Peyer's patch (tissue), 4 donors: ENCODE data around the gene CLTCL1. TPM values are rescaled to one million over a fixed set of nuclear protein-coding genes. Genes with fewer than 3 reads are reported as not detected.
A peak's percentile ranks its signal among the peaks of the same experiment; 100 is the strongest.

ENCODE experiments used
- DNase-seq, 3 donors: peaks; one replicate each; pipeline ENCODE4 v3.0.0-alpha.2; 2017 to 2019
- H3K27ac ChIP-seq, 4 donors: fragments of 200-600 bp; sonication (generic); one replicate each; pipeline ENCODE4 v1.5.1; 2016 to 2019
- H3K27me3 ChIP-seq, 2 donors: fragments of 200-600 bp; sonication (generic); one replicate each; pipeline ENCODE4 v1.5.1; 2019
- H3K36me3 ChIP-seq, 3 donors: fragments of 200-600 bp; sonication (generic); one replicate each; pipeline ENCODE4 v1.5.1; 2016 to 2019
- H3K4me1 ChIP-seq, 4 donors: fragments of 200-600 bp; sonication (generic); one replicate each; pipeline ENCODE4 v1.5.1; 2016 to 2019
- H3K4me3 ChIP-seq, 4 donors: fragments of 200-600 bp; sonication (generic); 1 replicate in 3 of 4; 2 replicates in 1 of 4; pipeline ENCODE4 v1.5.1; 2016 to 2019; ENCODE audit warnings: mild to moderate bottlenecking in 1 of 4
- H3K9me3 ChIP-seq, 4 donors: fragments of 200-600 bp; sonication (generic); one replicate each; pipeline ENCODE4 v1.5.1; 2016 to 2019; ENCODE audit warnings: mild to moderate bottlenecking in 1 of 4
- CTCF ChIP-seq, 6 experiments: fragments of 450-650 bp in 4 of 6; fragments of 200-600 bp in 2 of 6; sonication (generic) in 1 of 6; IDR thresholded peaks; one replicate each; pipeline ENCODE4 v1.5.1; 2017 to 2019; ENCODE audit warnings: antibody characterized with exemption in 6 of 6, mild to moderate bottlenecking in 3 of 6, moderate library complexity in 1 of 6
- POLR2A ChIP-seq, 2 donors: fragments of 450-650 bp; IDR thresholded peaks; one replicate each; pipeline ENCODE4 v1.5.1; 2017; ENCODE audit warnings: antibody characterized with exemption in 2 of 2, mild to moderate bottlenecking in 2 of 2, moderate library complexity in 2 of 2
- total RNA-seq, 4 donors: library from RNA; depleted of rRNA; stranded (reverse); fragments of >200 nt; gene quantifications; one replicate each; pipeline ENCODE4 v1.1.0, GENCODE V29; 2016

Gene CLTCL1
- total RNA-seq, 4 donors from 2014 or later: 0.47 to 3.9 (median 3.0) TPM

GRCh38 chr22:19295733-19296132 is 4.2 kb upstream of the CLTCL1 start:
- no peak for TF ChIP-seq POLR2A (IDR thresholded peaks at IDR 0.05)
- no peak for TF ChIP-seq CTCF (IDR thresholded peaks at IDR 0.05)
- Histone ChIP-seq H3K27ac (no peak overlapping the region), H3K4me3 (no peak overlapping the region), H3K27me3 (no peaks in the 10 kb centered on the region), H3K36me3 (no peaks in the 10 kb centered on the region), H3K9me3 (no peaks in the 10 kb centered on the region), H3K4me1 (peaks cover 0 to 12% (median 4%) of the 10 kb centered on the region in 4 donors)
- DNase-seq: no peak

DNA sequence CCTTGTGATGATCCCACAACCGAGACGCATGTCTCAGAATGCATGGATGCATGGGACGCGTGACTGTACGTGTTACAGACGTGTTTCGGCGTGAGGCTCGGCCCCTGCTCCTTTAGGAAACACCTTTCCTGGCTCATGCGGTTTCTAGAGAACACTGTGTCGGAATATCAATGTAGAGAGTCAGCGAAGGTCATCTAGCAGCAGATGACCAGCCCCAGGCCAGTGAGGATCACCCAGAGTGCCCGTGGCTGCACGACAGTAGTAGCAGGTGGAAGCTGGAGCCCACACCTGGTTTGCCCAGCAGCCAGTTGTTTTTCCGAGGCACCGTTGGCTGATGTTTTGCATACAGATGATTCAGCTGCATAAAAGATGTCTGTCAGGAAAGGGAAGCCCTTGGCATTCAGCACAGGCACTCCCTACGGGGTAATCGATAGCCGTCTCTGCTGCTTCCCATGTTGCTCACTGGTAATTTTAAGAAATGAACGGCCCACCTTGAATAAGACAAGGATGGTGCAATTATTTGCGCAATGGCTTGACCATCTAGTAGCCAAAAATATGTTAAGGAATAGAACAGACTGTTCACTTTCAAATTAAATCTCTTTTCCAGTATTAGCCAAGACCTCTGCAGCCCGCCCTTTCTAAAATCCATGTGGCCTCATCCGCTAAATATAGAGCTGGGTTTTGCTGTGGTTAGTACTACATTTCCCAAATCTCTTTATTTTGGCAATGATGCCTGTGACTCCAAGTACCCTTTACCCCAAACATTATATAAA is 1.1 kb upstream of the CLTCL1 start:
- no peak for DNase-seq
- peak overlapping the region in 2 of 4 donors; percentile 60 for H3K27ac ChIP-seq
- peak overlapping the region; percentile 90 to 95 (median 93) for H3K4me3 ChIP-seq

GRCh38 chr22:19291218-19291579 is 320 bp downstream of the CLTCL1 start:
- DNase-seq: peak; percentile 18 to 63 (median 53)
- Histone ChIP-seq H3K27me3 (no peaks in the 10 kb centered on the region), H3K36me3 (no peaks in the 10 kb centered on the region), H3K9me3 (no peaks in the 10 kb centered on the region), H3K27ac (peak overlapping the region; percentile 56 to 75 (median 66)), H3K4me1 (peaks cover 0 to 18% (median 4%) of the 10 kb centered on the region in 4 donors), H3K4me3 (peak overlapping the region; percentile 90 to 95 (median 93))
- TF ChIP-seq POLR2A (IDR thresholded peaks at IDR 0.05) (no peak), CTCF (IDR thresholded peaks at IDR 0.05) (no peak)

More for the DNA sequence above, 1.1 kb upstream of the CLTCL1 start:
- TF ChIP-seq CTCF (IDR thresholded peaks at IDR 0.05) (no peak), POLR2A (IDR thresholded peaks at IDR 0.05) (no peak)
- peaks cover 0 to 18% (median 4%) of the 10 kb centered on the region in 4 donors for H3K4me1 ChIP-seq
- H3K27me3 ChIP-seq: no peaks in the 10 kb centered on the region
- H3K9me3 ChIP-seq: no peaks in the 10 kb centered on the region
- no peaks in the 10 kb centered on the region for H3K36me3 ChIP-seq

DNA sequence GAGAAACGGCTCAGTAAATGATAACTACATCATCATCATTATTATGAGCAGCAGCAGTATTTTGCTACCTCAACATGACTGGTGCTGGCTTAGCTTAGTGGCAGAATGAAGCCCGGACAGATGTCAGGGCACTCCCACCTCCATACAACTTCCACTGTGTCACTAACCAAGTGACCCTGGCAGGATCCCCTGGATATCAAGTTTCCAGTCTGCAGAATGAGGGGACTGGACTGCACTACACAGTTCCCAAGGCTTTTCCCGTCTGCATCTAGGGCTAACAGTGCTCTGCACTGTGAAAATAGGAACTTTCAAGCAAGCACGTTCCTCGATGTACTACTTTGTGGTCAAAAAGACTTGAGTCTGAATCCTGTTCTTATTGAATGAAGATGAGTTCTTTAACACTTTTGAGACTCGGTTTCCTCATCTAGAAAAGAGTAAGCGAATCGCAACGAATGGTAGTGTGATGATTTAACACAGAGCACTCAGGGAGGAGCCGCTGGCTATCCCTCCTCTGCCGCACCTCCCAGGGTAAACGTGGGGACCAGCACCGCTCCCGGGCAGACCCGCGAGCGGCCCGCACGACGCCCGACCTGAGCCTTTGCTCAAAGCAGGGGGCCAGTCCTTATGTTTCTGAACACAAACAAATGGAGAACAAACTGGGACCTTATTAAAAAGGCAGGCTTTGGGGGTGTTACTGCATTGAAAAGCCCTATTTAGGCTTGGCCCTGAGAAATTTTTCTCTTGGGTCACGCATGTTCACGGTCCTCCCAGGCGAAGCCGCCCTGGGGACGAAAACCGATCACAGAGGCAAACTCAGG is 910 bp downstream of the CLTCL1 start:
- TF ChIP-seq CTCF (IDR thresholded peaks at IDR 0.05) (no peak), POLR2A (IDR thresholded peaks at IDR 0.05) (no peak)
- no peak for DNase-seq
- Histone ChIP-seq H3K4me3 (peak overlapping the region; percentile 90 to 95 (median 93)), H3K36me3 (no peaks in the 10 kb centered on the region), H3K27ac (peak overlapping the region in 2 of 4 donors; percentile 72 to 75), H3K4me1 (peaks cover 0 to 18% (median 4%) of the 10 kb centered on the region in 4 donors), H3K27me3 (no peaks in the 10 kb centered on the region), H3K9me3 (no peaks in the 10 kb centered on the region)

GRCh38 chr22:19289475-19290161 is 1.9 kb downstream of the CLTCL1 start:
- no peak overlapping the region for H3K4me3 ChIP-seq
- H3K4me1 ChIP-seq: peaks cover 0 to 18% (median 4%) of the 10 kb centered on the region in 4 donors
- H3K27me3 ChIP-seq: no peaks in the 10 kb centered on the region
- H3K9me3 ChIP-seq: no peaks in the 10 kb centered on the region
- TF ChIP-seq CTCF (IDR thresholded peaks at IDR 0.05): no peak
- TF ChIP-seq POLR2A (IDR thresholded peaks at IDR 0.05): no peak
- H3K36me3 ChIP-seq: no peaks in the 10 kb centered on the region
- H3K27ac ChIP-seq: no peak overlapping the region
- no peak for DNase-seq
